ENCODE results near the gene SART3.
A peak's percentile ranks its signal among the peaks of the same experiment; 100 is the strongest.

The SART3 gene

GRCh38 chr12:108530161-108530560 lies 30.8 kb downstream of the SART3 start:
- no peak for DNase-seq (ENCODE audit: low read depth in 2 of 2)
- TF ChIP-seq CTCF (IDR thresholded peaks at IDR 0.05; ENCODE audit: low read depth, low read length): no peak
- H3K4me3 ChIP-seq (replicated peaks in 1 of 2; ENCODE audit: low read depth in 2 of 2, low read length in 2 of 2): no peak overlapping the region

- no peak for DNase-seq (ENCODE audit: low read depth in 2 of 2)
- TF ChIP-seq CTCF (IDR thresholded peaks at IDR 0.05; ENCODE audit: low read depth, low read length): no peak
- no peak overlapping the region for H3K4me3 ChIP-seq (replicated peaks in 1 of 2; ENCODE audit: low read depth in 2 of 2, low read length in 2 of 2)
Measured at GRCh38 chr12:108527166-108527496, 33.8 kb downstream of the SART3 start.

GRCh38 chr12:108526482-108527165 lies 34.3 kb downstream of the SART3 start:
- peak in 1 of 2 donors; percentile 26 for DNase-seq (ENCODE audit: low read depth in 2 of 2)
- TF ChIP-seq CTCF (IDR thresholded peaks at IDR 0.05; ENCODE audit: low read depth, low read length): no peak
- H3K4me3 ChIP-seq (replicated peaks in 1 of 2; ENCODE audit: low read depth in 2 of 2, low read length in 2 of 2): no peak overlapping the region

- DNase-seq (ENCODE audit: low read depth in 2 of 2): peak in 1 of 2 donors; percentile 64
- no peak overlapping the region for H3K4me3 ChIP-seq (replicated peaks in 1 of 2; ENCODE audit: low read depth in 2 of 2, low read length in 2 of 2)
Measured at GRCh38 chr12:108525681-108526080, 35.3 kb downstream of the SART3 start.

GRCh38 chr12:108523365-108523764 lies 37.6 kb downstream of the SART3 start:
- TF ChIP-seq CTCF (IDR thresholded peaks at IDR 0.05; ENCODE audit: low read depth, low read length): no peak
- H3K4me3 ChIP-seq (replicated peaks in 1 of 2; ENCODE audit: low read depth in 2 of 2, low read length in 2 of 2): no peak overlapping the region
- no peak for DNase-seq (ENCODE audit: low read depth in 2 of 2)

More at GRCh38 chr12:108525681-108526080, 35.3 kb downstream of the SART3 start:
- no peak for TF ChIP-seq CTCF (IDR thresholded peaks at IDR 0.05; ENCODE audit: low read depth, low read length)

GRCh38 chr12:108519558-108519957 lies 41.4 kb downstream of the SART3 start:
- H3K4me3 ChIP-seq (replicated peaks in 1 of 2; ENCODE audit: low read depth in 2 of 2, low read length in 2 of 2): no peak overlapping the region
- no peak for TF ChIP-seq CTCF (IDR thresholded peaks at IDR 0.05; ENCODE audit: low read depth, low read length)
- no peak for DNase-seq (ENCODE audit: low read depth in 2 of 2)

Measured in cardiac fibroblast (primary cell).